Neural cell (in vitro differentiated cells): ENCODE data around the gene TNS1. TPM values are rescaled to one million over a fixed set of nuclear protein-coding genes. Genes with fewer than 3 reads are reported as not detected.

ENCODE experiments used
- H2AFZ ChIP-seq: fragments of 200-600, 300-800 bp; sonication (generic), shearing (Covaris generic); 2 replicates; pipeline ENCODE4 v1.6.0; 2014; ENCODE audit warnings: low read depth, mild to moderate bottlenecking, antibody characterized with exemption, low read length, moderate library complexity
- H3F3A ChIP-seq: fragments of 200-600 bp; shearing (Covaris generic); 2 replicates; pipeline ENCODE4 v1.6.1; 2016; ENCODE audit warnings: mild to moderate bottlenecking, moderate library complexity, mixed read lengths, antibody characterized with exemption, low read length; ENCODE audit not compliant: insufficient read depth, poor library complexity, severe bottlenecking
- H3K27ac ChIP-seq: fragments of 200-600, 300-800 bp; sonication (generic), shearing (Covaris generic); 2 replicates; pipeline ENCODE4 v1.5.1; 2014; ENCODE audit warnings: mild to moderate bottlenecking, low read length, moderate library complexity
- H3K27me3 ChIP-seq: fragments of 300-800, 200-600 bp; sonication (generic), shearing (Covaris generic); 2 replicates; pipeline ENCODE4 v1.6.0; 2014; ENCODE audit warnings: mild to moderate bottlenecking, low read depth, low read length, moderate library complexity; ENCODE audit not compliant: insufficient read depth
- H3K36me3 ChIP-seq: fragments of 300-800, 200-600 bp; sonication (generic), shearing (Covaris generic); 2 replicates; pipeline ENCODE4 v1.5.1; 2014; ENCODE audit warnings: mild to moderate bottlenecking, antibody characterized with exemption, low read length, moderate library complexity; ENCODE audit not compliant: insufficient read depth
- H3K4me2 ChIP-seq: fragments of 300-800, 200-600 bp; sonication (generic), shearing (Covaris generic); 2 replicates; pipeline ENCODE4 v1.6.0; 2014; ENCODE audit warnings: mild to moderate bottlenecking, low read length
- H3K4me3 ChIP-seq: fragments of 300-800, 200-600 bp; sonication (generic), shearing (Covaris generic); 2 replicates; pipeline ENCODE4 v1.5.1; 2014; ENCODE audit warnings: mild to moderate bottlenecking, low read length, moderate library complexity
- H3K79me2 ChIP-seq: fragments of 200-600 bp; shearing (Covaris generic); replicated peaks from 2 replicates; pipeline ENCODE4 v1.6.0; 2014; ENCODE audit warnings: mild to moderate bottlenecking, low read length, moderate library complexity; ENCODE audit not compliant: insufficient read depth
- H3K9ac ChIP-seq: fragments of 300-800, 200-600 bp; sonication (generic), shearing (Covaris generic); 2 replicates; pipeline ENCODE4 v1.6.1; 2016; ENCODE audit warnings: mild to moderate bottlenecking, low read length, mixed read lengths
- H3K9me2 ChIP-seq: fragments of 200-600 bp; shearing (Covaris generic); 2 replicates; pipeline ENCODE4 v1.6.1; 2016; ENCODE audit warnings: mild to moderate bottlenecking, low read length, mixed read lengths; ENCODE audit not compliant: insufficient read depth
- H3K9me3 ChIP-seq: fragments of 200-600, 300-800 bp; sonication (generic), shearing (Covaris generic); 2 replicates; pipeline ENCODE4 v1.6.1; 2016; ENCODE audit warnings: mild to moderate bottlenecking, mixed run types, low read length, moderate library complexity, mixed read lengths
- H4K20me1 ChIP-seq: fragments of 200-600 bp; shearing (Covaris generic); 2 replicates; pipeline ENCODE4 v1.6.1; 2016; ENCODE audit warnings: mild to moderate bottlenecking, mixed run types; ENCODE audit not compliant: insufficient read depth
- EP300 ChIP-seq: fragments of 450-650 bp; conservative IDR thresholded peaks from 2 replicates; pipeline ENCODE4 v1.6.1; 2014; ENCODE audit warnings: antibody characterized with exemption, mild to moderate bottlenecking, moderate library complexity; ENCODE audit not compliant: poor library complexity, severe bottlenecking
- MXI1 ChIP-seq: fragments of 450-650 bp; conservative IDR thresholded peaks from 2 replicates; pipeline ENCODE4 v1.6.1; 2014; ENCODE audit warnings: antibody characterized with exemption, mild to moderate bottlenecking; ENCODE audit not compliant: poor library complexity, severe bottlenecking
- POLR2AphosphoS5 ChIP-seq: IDR thresholded peaks from 2 replicates; pipeline ENCODE4 v1.6.1; 2012
- RAD21 ChIP-seq: fragments of 450-650 bp; conservative IDR thresholded peaks from 2 replicates; pipeline ENCODE4 v1.6.1; 2014; ENCODE audit warnings: antibody characterized with exemption, mild to moderate bottlenecking, moderate library complexity
- SMC3 ChIP-seq: fragments of 450-650 bp; conservative IDR thresholded peaks from 2 replicates; pipeline ENCODE4 v1.6.1; 2014; ENCODE audit warnings: antibody characterized with exemption, mild to moderate bottlenecking, moderate library complexity; ENCODE audit not compliant: poor library complexity
- TAF1 ChIP-seq: IDR thresholded peaks from 2 replicates; pipeline ENCODE4 v1.6.1; 2012; ENCODE audit warnings: low read depth
- polyA plus RNA-seq: library from polyadenylated mRNA; depleted of rRNA; stranded (reverse); fragments of >200 nt; gene quantifications from 2 replicates; pipeline ENCODE4 v1.2.3, GENCODE V29; 2014
- TF ChIP-seq, protein P1 (sequence below): IDR thresholded peaks from 2 replicates; pipeline ENCODE4 v1.6.1; 2012; ENCODE audit warnings: borderline replicate concordance

TNS1 gene
- polyA plus RNA-seq, 1 donor from 2014 or later = 1.5 TPM

- no peaks in the 10 kb centered on the region for H3K9me3 ChIP-seq
- no peaks in the 10 kb centered on the region for H3K79me2 ChIP-seq
- H2AFZ ChIP-seq = no peak overlapping the region
- no peaks in the 10 kb centered on the region for H3F3A ChIP-seq
- H3K9me2 ChIP-seq = no peaks in the 10 kb centered on the region
- peak overlapping the region; percentile 60 for H3K9ac ChIP-seq
- H3K36me3 ChIP-seq = no peaks in the 10 kb centered on the region
- TF ChIP-seq POLR2AphosphoS5 (peak; percentile 75), RAD21 (peak; percentile 51), EP300 (peak; percentile 73), MXI1 (no peak), SMC3 (peak; percentile 58)
- TF ChIP-seq, protein P1, sequence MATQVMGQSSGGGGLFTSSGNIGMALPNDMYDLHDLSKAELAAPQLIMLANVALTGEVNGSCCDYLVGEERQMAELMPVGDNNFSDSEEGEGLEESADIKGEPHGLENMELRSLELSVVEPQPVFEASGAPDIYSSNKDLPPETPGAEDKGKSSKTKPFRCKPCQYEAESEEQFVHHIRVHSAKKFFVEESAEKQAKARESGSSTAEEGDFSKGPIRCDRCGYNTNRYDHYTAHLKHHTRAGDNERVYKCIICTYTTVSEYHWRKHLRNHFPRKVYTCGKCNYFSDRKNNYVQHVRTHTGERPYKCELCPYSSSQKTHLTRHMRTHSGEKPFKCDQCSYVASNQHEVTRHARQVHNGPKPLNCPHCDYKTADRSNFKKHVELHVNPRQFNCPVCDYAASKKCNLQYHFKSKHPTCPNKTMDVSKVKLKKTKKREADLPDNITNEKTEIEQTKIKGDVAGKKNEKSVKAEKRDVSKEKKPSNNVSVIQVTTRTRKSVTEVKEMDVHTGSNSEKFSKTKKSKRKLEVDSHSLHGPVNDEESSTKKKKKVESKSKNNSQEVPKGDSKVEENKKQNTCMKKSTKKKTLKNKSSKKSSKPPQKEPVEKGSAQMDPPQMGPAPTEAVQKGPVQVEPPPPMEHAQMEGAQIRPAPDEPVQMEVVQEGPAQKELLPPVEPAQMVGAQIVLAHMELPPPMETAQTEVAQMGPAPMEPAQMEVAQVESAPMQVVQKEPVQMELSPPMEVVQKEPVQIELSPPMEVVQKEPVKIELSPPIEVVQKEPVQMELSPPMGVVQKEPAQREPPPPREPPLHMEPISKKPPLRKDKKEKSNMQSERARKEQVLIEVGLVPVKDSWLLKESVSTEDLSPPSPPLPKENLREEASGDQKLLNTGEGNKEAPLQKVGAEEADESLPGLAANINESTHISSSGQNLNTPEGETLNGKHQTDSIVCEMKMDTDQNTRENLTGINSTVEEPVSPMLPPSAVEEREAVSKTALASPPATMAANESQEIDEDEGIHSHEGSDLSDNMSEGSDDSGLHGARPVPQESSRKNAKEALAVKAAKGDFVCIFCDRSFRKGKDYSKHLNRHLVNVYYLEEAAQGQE = no peak
- no peaks in the 10 kb centered on the region for H3K27me3 ChIP-seq
- H3K4me2 ChIP-seq = peak overlapping the region; percentile 53
- H4K20me1 ChIP-seq = no peaks in the 10 kb centered on the region
- peak overlapping the region; percentile 53 for H3K27ac ChIP-seq
- H3K4me3 ChIP-seq = peak overlapping the region; percentile 60
Observed at GRCh38 chr2:217858519-217859491, 144.0 kb downstream of the TNS1 start.

DNA sequence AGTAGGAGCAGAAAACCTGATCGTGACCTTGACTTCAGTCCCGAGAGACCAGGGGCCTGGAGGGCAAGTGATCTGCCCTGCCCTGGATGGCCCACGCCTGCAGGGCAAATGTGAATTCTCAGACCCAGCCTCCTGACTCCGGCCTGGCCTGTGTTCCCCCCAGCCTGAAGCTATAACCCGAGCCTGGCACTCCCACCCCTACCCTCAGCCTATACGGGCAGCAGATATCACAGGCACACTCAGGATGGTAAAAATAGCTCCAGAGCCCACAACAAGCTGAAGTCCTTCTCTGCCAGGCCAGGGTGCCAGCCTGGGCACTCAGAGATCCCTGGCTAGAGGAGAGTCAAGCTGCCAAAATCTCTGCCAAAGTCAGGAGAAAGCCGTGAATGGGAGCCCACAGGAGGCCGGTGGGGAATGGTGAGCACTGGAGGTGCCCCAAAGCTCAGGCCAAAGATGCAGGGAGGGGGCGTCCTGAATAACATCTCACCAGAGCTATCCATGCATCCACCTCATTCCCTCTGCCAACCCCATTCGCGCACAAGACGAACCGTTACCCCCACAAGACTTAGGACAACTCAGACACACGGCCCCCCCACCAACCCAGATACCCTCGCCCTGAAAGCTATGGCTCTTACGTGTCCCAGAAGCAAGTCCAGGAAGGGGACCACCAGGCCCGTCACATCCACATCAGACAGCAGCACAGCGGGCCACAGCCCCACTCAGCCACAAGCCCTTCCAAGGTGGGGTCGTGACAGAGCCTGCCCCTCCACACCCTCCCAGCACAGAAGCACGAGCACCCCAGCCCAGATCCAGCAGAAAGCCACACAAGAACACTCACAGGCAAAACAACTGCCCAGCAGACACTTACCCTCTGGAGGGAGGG lies 144.9 kb downstream of the TNS1 start:
- Histone ChIP-seq H3K9me3 (no peaks in the 10 kb centered on the region), H3K4me2 (peak overlapping the region; percentile 53), H3K4me3 (peak overlapping the region; percentile 60), H3K9me2 (no peaks in the 10 kb centered on the region), H3K27me3 (no peaks in the 10 kb centered on the region), H3K9ac (peak overlapping the region; percentile 60), H3F3A (no peaks in the 10 kb centered on the region), H3K79me2 (no peaks in the 10 kb centered on the region), H3K36me3 (no peaks in the 10 kb centered on the region), H4K20me1 (no peaks in the 10 kb centered on the region), H2AFZ (no peak overlapping the region), H3K27ac (peak overlapping the region; percentile 53)
- TF ChIP-seq TAF1 (no peak), MXI1 (no peak)
- TF ChIP-seq, protein P1 = no peak
